Prostate gland (tissue), 2 donors: Measurements from ENCODE around the gene S100A5. TPM values are rescaled to one million over a fixed set of nuclear protein-coding genes. Genes with fewer than 3 reads are reported as not detected.
"Not testable (repeated sequence)": the region's sequence is repeated elsewhere in the genome, so short reads cannot be mapped to it uniquely, and the experiment has no call there.

Source experiments
- DNase-seq: peaks from one replicate; pipeline ENCODE4 v3.0.0-alpha.2; 2019; ENCODE audit warnings: low spot score
- H3K27ac ChIP-seq, 2 donors: fragments of 200-600 bp; sonication (generic); 2 replicates each; pipeline ENCODE4 v1.5.1; 2017 to 2019
- H3K27me3 ChIP-seq: fragments of 200-600 bp; sonication (generic); replicated peaks from 2 replicates; pipeline ENCODE4 v1.5.1; 2019; ENCODE audit not compliant: insufficient read depth
- H3K36me3 ChIP-seq, 2 donors: fragments of 200-600 bp; sonication (generic); 1 replicate in 1 of 2; 2 replicates in 1 of 2; pipeline versions ENCODE4 v1.5.1 to v1.8.1; 2017 to 2019
- H3K4me1 ChIP-seq: fragments of 200-600 bp; sonication (generic); replicated peaks from 2 replicates; pipeline ENCODE4 v1.5.1; 2019
- H3K4me3 ChIP-seq, 2 donors: fragments of 200-600 bp; sonication (generic); 2 replicates each; pipeline ENCODE4 v1.5.1; 2017 to 2019
- H3K9me3 ChIP-seq: fragments of 200-600 bp; sonication (generic); 2 replicates; pipeline ENCODE4 v1.5.1; 2017
- CTCF ChIP-seq, 4 experiments: fragments of 200-600 bp in 2 of 4; fragments of 450-650 bp in 2 of 4; sonication (generic) in 2 of 4; IDR thresholded peaks; 1 replicate in 3 of 4; 2 replicates in 1 of 4; pipeline ENCODE4 v1.5.1; 2016 to 2019; ENCODE audit warnings: antibody characterized with exemption in 4 of 4, mild to moderate bottlenecking in 2 of 4, moderate library complexity in 2 of 4
- POLR2A ChIP-seq: fragments of 450-650 bp; IDR thresholded peaks from one replicate; pipeline ENCODE4 v1.6.1; 2016; ENCODE audit warnings: antibody characterized with exemption, mild to moderate bottlenecking
- POLR2AphosphoS5 ChIP-seq: sonication (generic); formaldehyde crosslinking; IDR thresholded peaks from one replicate; pipeline ENCODE4 v1.6.1; 2017; ENCODE audit warnings: antibody characterized with exemption
- WGBS: methylation state at CpG from one replicate; pipeline ENCODE4 v1.1.5; 2018; 5-methylcytosine and 5-hydroxymethylcytosine counted together
- intact Hi-C: fragments of 100-400 bp; cut with DNase I; formaldehyde crosslinking; loops from one replicate; pipeline ENCODE4 v1.14.2; 2022
- total RNA-seq, 2 donors: library from RNA; depleted of rRNA; stranded (reverse); fragments of >200 nt; gene quantifications; one replicate each; pipeline ENCODE4 v1.1.0, GENCODE V29; 2016

The S100A5 gene
- total RNA-seq, 2 donors from 2014 or later: not detected

- 98% methylated on average over 1 of the region's 1 CpG for WGBS
- intact Hi-C loops: no loop called here
- no peak overlapping the region for H3K27ac ChIP-seq
- no peak overlapping the region for H3K4me3 ChIP-seq
- no peak for TF ChIP-seq POLR2A
- no peak for TF ChIP-seq CTCF (IDR thresholded peaks at IDR 0.05)
- no peak for TF ChIP-seq POLR2AphosphoS5
- no peaks in the 10 kb centered on the region for H3K36me3 ChIP-seq
- no peaks in the 10 kb centered on the region for H3K4me1 ChIP-seq
- H3K27me3 ChIP-seq: no peaks in the 10 kb centered on the region
- no peaks in the 10 kb centered on the region for H3K9me3 ChIP-seq
- no peak for DNase-seq
Observed at GRCh38 chr1:153585006-153585405, 44.3 kb upstream of the S100A5 start.

GRCh38 chr1:153583976-153584375 is 43.2 kb upstream of the S100A5 start:
- H3K9me3 ChIP-seq: no peaks in the 10 kb centered on the region
- H3K27me3 ChIP-seq: no peaks in the 10 kb centered on the region
- no peaks in the 10 kb centered on the region for H3K4me1 ChIP-seq
- no peak for DNase-seq
- WGBS: 80% methylated on average over 2 of the region's 2 CpGs
- H3K27ac ChIP-seq: no peak overlapping the region
- TF ChIP-seq CTCF (IDR thresholded peaks at IDR 0.05) (no peak), POLR2AphosphoS5 (no peak), POLR2A (no peak)
- intact Hi-C loops: no loop called here
- H3K4me3 ChIP-seq: no peak overlapping the region
- no peaks in the 10 kb centered on the region for H3K36me3 ChIP-seq

GRCh38 chr1:153583514-153583913 is 42.8 kb upstream of the S100A5 start:
- H3K27me3 ChIP-seq, H3K9me3 ChIP-seq, H3K4me1 ChIP-seq, H3K36me3 ChIP-seq, intact Hi-C loops, H3K4me3 ChIP-seq, DNase-seq, H3K27ac ChIP-seq: not testable (repeated sequence)
- WGBS: 92% methylated on average over 3 of the region's 3 CpGs

GRCh38 chr1:153582836-153583235 is 42.1 kb upstream of the S100A5 start:
- H3K36me3 ChIP-seq, DNase-seq, H3K4me1 ChIP-seq, intact Hi-C loops, H3K27me3 ChIP-seq, H3K9me3 ChIP-seq, H3K4me3 ChIP-seq, H3K27ac ChIP-seq: not testable (repeated sequence)
- 94% methylated on average over 24 of the region's 34 CpGs for WGBS

- Histone ChIP-seq H3K4me3 (no peak overlapping the region), H3K4me1 (no peaks in the 10 kb centered on the region), H3K9me3 (no peaks in the 10 kb centered on the region), H3K27me3 (no peaks in the 10 kb centered on the region), H3K36me3 (no peaks in the 10 kb centered on the region), H3K27ac (no peak overlapping the region)
- intact Hi-C loops: no loop called here
- 77% methylated on average over 3 of the region's 3 CpGs for WGBS
- TF ChIP-seq POLR2A (no peak), POLR2AphosphoS5 (no peak), CTCF (IDR thresholded peaks at IDR 0.05) (no peak)
- no peak for DNase-seq
Observed at GRCh38 chr1:153578936-153579335, 38.2 kb upstream of the S100A5 start.

GRCh38 chr1:153578490-153578889 is 37.8 kb upstream of the S100A5 start:
- no peaks in the 10 kb centered on the region for H3K27me3 ChIP-seq
- TF ChIP-seq POLR2A: no peak
- no peak for TF ChIP-seq CTCF (IDR thresholded peaks at IDR 0.05)
- TF ChIP-seq POLR2AphosphoS5: no peak
- intact Hi-C loops: no loop called here
- H3K36me3 ChIP-seq: no peaks in the 10 kb centered on the region
- H3K9me3 ChIP-seq: no peaks in the 10 kb centered on the region
- no peak for DNase-seq
- no peak overlapping the region for H3K27ac ChIP-seq
- H3K4me3 ChIP-seq: no peak overlapping the region
- no peaks in the 10 kb centered on the region for H3K4me1 ChIP-seq
